Measurements from ENCODE around the gene MYO1F. TPM values are rescaled to one million over a fixed set of nuclear protein-coding genes. Genes with fewer than 3 reads are reported as not detected.

Gene MYO1F
- polyA plus RNA-seq, 1 donor (not counting 4 experiments of a cell fraction or from before 2014, with no cell fraction given): 0.14 TPM

GRCh38 chr19:8529369-8530006 is 47.8 kb downstream of the MYO1F start:
- H3K27ac ChIP-seq (ENCODE audit: control insufficient read depth, insufficient read depth, low read length): no peak overlapping the region
- dilution Hi-C loops (cut with MboI; ENCODE audit: extremely low pct_ligation_motif_present, low sequenced_read_pairs): no loop called here
- no peak overlapping the region for H2AFZ ChIP-seq (ENCODE audit: control insufficient read depth, low read length)
- H3K36me3 ChIP-seq (ENCODE audit: control insufficient read depth in 2 of 2, extremely low read depth in 1 of 2, insufficient read depth in 2 of 2, low read length in 2 of 2): no peaks in the 10 kb centered on the region
- no peak for DNase-seq (ENCODE audit: low read depth, low spot score)
- H3K9me3 ChIP-seq (ENCODE audit: control insufficient read depth, low read depth, low read length): no peaks in the 10 kb centered on the region
- no peaks in the 10 kb centered on the region for H3K79me2 ChIP-seq (ENCODE audit: control insufficient read depth, insufficient read depth, low read length)
- no peaks in the 10 kb centered on the region for H4K20me1 ChIP-seq (ENCODE audit: control insufficient read depth, extremely low read depth, insufficient read depth, low read length)
- no peak overlapping the region for H3K4me2 ChIP-seq (ENCODE audit: control insufficient read depth, extremely low read depth, insufficient read depth, low read depth, low read length)
- no peak overlapping the region for H3K4me3 ChIP-seq (ENCODE audit: control insufficient read depth in 2 of 3, extremely low read depth in 1 of 3, insufficient read depth in 2 of 3, low read depth in 1 of 3, low read length in 3 of 3)
- FAIRE-seq: no peak
- H3K27me3 ChIP-seq (ENCODE audit: control insufficient read depth, extremely low read depth, insufficient read depth, low read length): no peaks in the 10 kb centered on the region
- H3K9ac ChIP-seq (ENCODE audit: control insufficient read depth, extremely low read depth, insufficient read depth, low read length): no peak overlapping the region
- H3K9me1 ChIP-seq (ENCODE audit: control insufficient read depth, extremely low read depth, insufficient read depth, low read length): no peaks in the 10 kb centered on the region
- peaks cover 6% of the 10 kb centered on the region for H3K4me1 ChIP-seq (ENCODE audit: control insufficient read depth, extremely low read depth, insufficient read depth, low read length)
- TF ChIP-seq CTCF (optimal IDR thresholded peaks at IDR 0.05 in 1 of 3, IDR thresholded peaks at IDR 0.05 in 1 of 3, conservative IDR thresholded peaks at IDR 0.05 in 1 of 3; ENCODE audit: extremely low read depth in 1 of 3, insufficient read depth in 2 of 3, low read length in 3 of 3) (no peak), EZH2 (IDR thresholded peaks at IDR 0.05; ENCODE audit: low read length) (no peak)

- Histone ChIP-seq H2AFZ (ENCODE audit: control insufficient read depth, low read length) (no peak overlapping the region), H3K9me1 (ENCODE audit: control insufficient read depth, extremely low read depth, insufficient read depth, low read length) (no peaks in the 10 kb centered on the region), H3K36me3 (ENCODE audit: control insufficient read depth in 2 of 2, extremely low read depth in 1 of 2, insufficient read depth in 2 of 2, low read length in 2 of 2) (no peaks in the 10 kb centered on the region), H3K9ac (ENCODE audit: control insufficient read depth, extremely low read depth, insufficient read depth, low read length) (no peak overlapping the region), H3K4me3 (ENCODE audit: control insufficient read depth in 2 of 3, extremely low read depth in 1 of 3, insufficient read depth in 2 of 3, low read depth in 1 of 3, low read length in 3 of 3) (no peak overlapping the region), H4K20me1 (ENCODE audit: control insufficient read depth, extremely low read depth, insufficient read depth, low read length) (no peaks in the 10 kb centered on the region), H3K79me2 (ENCODE audit: control insufficient read depth, insufficient read depth, low read length) (no peaks in the 10 kb centered on the region), H3K4me1 (ENCODE audit: control insufficient read depth, extremely low read depth, insufficient read depth, low read length) (peaks cover 6% of the 10 kb centered on the region), H3K27ac (ENCODE audit: control insufficient read depth, insufficient read depth, low read length) (no peak overlapping the region), H3K4me2 (ENCODE audit: control insufficient read depth, extremely low read depth, insufficient read depth, low read depth, low read length) (no peak overlapping the region), H3K9me3 (ENCODE audit: control insufficient read depth, low read depth, low read length) (no peaks in the 10 kb centered on the region), H3K27me3 (ENCODE audit: control insufficient read depth, extremely low read depth, insufficient read depth, low read length) (no peaks in the 10 kb centered on the region)
- dilution Hi-C loops (cut with MboI; ENCODE audit: extremely low pct_ligation_motif_present, low sequenced_read_pairs): no loop called here
- TF ChIP-seq EZH2 (IDR thresholded peaks at IDR 0.05; ENCODE audit: low read length) (no peak), CTCF (optimal IDR thresholded peaks at IDR 0.05 in 1 of 3, IDR thresholded peaks at IDR 0.05 in 1 of 3, conservative IDR thresholded peaks at IDR 0.05 in 1 of 3; ENCODE audit: extremely low read depth in 1 of 3, insufficient read depth in 2 of 3, low read length in 3 of 3) (no peak)
- FAIRE-seq (no peak), DNase-seq (ENCODE audit: low read depth, low spot score) (no peak)
These were observed 48.7 kb downstream of the MYO1F start for GRCh38 chr19:8528500-8528899.
